ENCODE measurements around the gene CDH4. TPM values are rescaled to one million over a fixed set of nuclear protein-coding genes. Genes with fewer than 3 reads are reported as not detected.

The CDH4 gene
- total RNA-seq, 1 experiment from 2014 or later: 5.3 TPM

DNA sequence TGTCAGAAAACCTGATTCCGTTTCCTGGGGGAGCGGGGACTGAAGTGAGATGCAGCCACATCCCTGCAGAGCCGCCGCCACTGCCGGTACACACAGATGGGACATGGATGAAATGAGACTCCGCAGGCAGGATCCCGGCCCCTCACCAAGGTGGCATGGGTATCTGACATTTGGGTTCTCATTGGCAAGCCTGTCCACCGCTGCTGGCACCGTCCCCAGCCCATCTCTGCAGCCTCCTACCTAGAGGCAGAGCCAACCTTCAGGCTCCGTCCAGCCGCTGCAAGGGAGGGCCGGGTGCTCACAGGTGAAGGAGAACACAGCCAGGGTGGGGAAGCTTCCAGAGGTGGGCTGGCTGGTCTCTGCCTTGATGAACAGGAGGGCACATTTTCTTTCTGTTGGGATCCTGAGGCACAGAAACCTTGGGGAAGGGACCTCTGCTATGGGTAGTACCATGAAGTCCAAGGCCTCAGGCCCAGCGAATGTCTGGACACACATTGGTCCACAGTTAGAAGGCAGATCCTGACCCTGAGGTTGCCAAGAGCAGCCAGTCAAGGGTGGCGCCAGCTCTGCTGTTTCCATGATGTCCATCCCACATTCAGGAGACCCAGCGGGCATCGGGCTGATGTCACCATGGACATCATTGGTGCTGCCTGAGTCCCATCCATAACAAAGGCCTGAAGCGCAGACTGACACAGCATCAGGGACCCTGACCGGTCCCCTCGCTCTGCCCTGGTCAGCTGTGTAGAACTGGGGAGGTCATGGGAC is 636.2 kb downstream of the CDH4 start:
- TF ChIP-seq, protein P1, sequence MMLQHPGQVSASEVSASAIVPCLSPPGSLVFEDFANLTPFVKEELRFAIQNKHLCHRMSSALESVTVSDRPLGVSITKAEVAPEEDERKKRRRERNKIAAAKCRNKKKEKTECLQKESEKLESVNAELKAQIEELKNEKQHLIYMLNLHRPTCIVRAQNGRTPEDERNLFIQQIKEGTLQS (CRISPR knock-in tag; conservative IDR thresholded peaks at IDR 0.05): no peak
- TF ChIP-seq, protein P2, sequence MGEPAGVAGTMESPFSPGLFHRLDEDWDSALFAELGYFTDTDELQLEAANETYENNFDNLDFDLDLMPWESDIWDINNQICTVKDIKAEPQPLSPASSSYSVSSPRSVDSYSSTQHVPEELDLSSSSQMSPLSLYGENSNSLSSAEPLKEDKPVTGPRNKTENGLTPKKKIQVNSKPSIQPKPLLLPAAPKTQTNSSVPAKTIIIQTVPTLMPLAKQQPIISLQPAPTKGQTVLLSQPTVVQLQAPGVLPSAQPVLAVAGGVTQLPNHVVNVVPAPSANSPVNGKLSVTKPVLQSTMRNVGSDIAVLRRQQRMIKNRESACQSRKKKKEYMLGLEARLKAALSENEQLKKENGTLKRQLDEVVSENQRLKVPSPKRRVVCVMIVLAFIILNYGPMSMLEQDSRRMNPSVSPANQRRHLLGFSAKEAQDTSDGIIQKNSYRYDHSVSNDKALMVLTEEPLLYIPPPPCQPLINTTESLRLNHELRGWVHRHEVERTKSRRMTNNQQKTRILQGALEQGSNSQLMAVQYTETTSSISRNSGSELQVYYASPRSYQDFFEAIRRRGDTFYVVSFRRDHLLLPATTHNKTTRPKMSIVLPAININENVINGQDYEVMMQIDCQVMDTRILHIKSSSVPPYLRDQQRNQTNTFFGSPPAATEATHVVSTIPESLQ (CRISPR knock-in tag; IDR thresholded peaks at IDR 0.05): no peak
- no peak overlapping the region for H3K4me3 Mint-ChIP-seq
- no peak for ATAC-seq
- peaks cover 17% of the 10 kb centered on the region for H3K27me3 Mint-ChIP-seq (ENCODE audit: low read depth)
- peaks cover 7% of the 10 kb centered on the region; the same call in 1 of the 2 replicates for H3K36me3 Mint-ChIP-seq
- ChIA-PET POLR2A (no interaction called here), CTCF (interaction anchor here (1.4 to 3.7 kb wide), 2 partner anchors 12 to 35 kb away, joined by 3 to 43 read pairs; no protein-coding TSS in a partner anchor)
- no peak for DNase-seq (ENCODE audit: low spot score)
- no peak overlapping the region for H3K27ac Mint-ChIP-seq
- peaks cover 25% of the 10 kb centered on the region for H3K9me3 Mint-ChIP-seq
- no peaks in the 10 kb centered on the region for H3K4me1 Mint-ChIP-seq

DNA sequence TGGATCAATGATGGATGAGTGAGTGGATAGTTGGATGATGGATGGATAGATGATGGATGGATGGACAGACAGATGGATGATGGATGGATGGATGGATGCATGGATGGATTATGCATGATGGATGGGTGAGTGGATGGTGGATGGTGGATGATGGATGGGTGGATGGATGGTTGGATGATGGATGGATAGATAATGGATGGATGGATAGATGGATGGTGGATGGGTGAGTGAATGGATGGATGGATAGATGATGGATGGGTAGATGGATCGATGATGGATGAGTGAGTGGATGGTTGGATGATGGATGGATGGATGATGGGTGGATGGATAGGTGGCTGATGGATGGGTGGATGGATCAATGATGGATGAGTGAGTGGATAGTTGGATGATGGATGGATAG is 637.6 kb downstream of the CDH4 start:
- H3K27me3 Mint-ChIP-seq (ENCODE audit: low read depth): peaks cover 24% of the 10 kb centered on the region
- H3K9me3 Mint-ChIP-seq: peaks cover 25% of the 10 kb centered on the region
- no peaks in the 10 kb centered on the region for H3K4me1 Mint-ChIP-seq
- ChIA-PET CTCF (no interaction called here), POLR2A (no interaction called here)
- no peak for DNase-seq (ENCODE audit: low spot score)
- peaks cover 7% of the 10 kb centered on the region; the same call in 1 of the 2 replicates for H3K36me3 Mint-ChIP-seq
- no peak for ATAC-seq
- no peak overlapping the region for H3K4me3 Mint-ChIP-seq
- H3K27ac Mint-ChIP-seq: no peak overlapping the region
- TF ChIP-seq ELF4 (CRISPR knock-in tag; IDR thresholded peaks at IDR 0.05; ENCODE audit: low read depth) (no peak), SOX15 (CRISPR knock-in tag; IDR thresholded peaks at IDR 0.05) (no peak), ETV6 (CRISPR knock-in tag; IDR thresholded peaks at IDR 0.05) (no peak), AFF4 (CRISPR knock-in tag; IDR thresholded peaks at IDR 0.05; ENCODE audit: borderline replicate concordance) (no peak), MXD4 (CRISPR knock-in tag; IDR thresholded peaks at IDR 0.05; ENCODE audit: borderline replicate concordance) (no peak), PRDM15 (CRISPR knock-in tag; IDR thresholded peaks at IDR 0.05) (no peak), TEAD4 (CRISPR knock-in tag; IDR thresholded peaks at IDR 0.05) (no peak)
- TF ChIP-seq, protein P3, sequence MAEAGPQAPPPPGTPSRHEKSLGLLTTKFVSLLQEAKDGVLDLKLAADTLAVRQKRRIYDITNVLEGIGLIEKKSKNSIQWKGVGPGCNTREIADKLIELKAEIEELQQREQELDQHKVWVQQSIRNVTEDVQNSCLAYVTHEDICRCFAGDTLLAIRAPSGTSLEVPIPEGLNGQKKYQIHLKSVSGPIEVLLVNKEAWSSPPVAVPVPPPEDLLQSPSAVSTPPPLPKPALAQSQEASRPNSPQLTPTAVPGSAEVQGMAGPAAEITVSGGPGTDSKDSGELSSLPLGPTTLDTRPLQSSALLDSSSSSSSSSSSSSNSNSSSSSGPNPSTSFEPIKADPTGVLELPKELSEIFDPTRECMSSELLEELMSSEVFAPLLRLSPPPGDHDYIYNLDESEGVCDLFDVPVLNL (CRISPR knock-in tag; IDR thresholded peaks at IDR 0.05; ENCODE audit: borderline replicate concordance, low read depth): no peak
- TF ChIP-seq, protein P4, sequence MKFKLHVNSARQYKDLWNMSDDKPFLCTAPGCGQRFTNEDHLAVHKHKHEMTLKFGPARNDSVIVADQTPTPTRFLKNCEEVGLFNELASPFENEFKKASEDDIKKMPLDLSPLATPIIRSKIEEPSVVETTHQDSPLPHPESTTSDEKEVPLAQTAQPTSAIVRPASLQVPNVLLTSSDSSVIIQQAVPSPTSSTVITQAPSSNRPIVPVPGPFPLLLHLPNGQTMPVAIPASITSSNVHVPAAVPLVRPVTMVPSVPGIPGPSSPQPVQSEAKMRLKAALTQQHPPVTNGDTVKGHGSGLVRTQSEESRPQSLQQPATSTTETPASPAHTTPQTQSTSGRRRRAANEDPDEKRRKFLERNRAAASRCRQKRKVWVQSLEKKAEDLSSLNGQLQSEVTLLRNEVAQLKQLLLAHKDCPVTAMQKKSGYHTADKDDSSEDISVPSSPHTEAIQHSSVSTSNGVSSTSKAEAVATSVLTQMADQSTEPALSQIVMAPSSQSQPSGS (CRISPR knock-in tag; IDR thresholded peaks at IDR 0.05; ENCODE audit: borderline replicate concordance, low read depth): no peak
- TF ChIP-seq, protein P5, sequence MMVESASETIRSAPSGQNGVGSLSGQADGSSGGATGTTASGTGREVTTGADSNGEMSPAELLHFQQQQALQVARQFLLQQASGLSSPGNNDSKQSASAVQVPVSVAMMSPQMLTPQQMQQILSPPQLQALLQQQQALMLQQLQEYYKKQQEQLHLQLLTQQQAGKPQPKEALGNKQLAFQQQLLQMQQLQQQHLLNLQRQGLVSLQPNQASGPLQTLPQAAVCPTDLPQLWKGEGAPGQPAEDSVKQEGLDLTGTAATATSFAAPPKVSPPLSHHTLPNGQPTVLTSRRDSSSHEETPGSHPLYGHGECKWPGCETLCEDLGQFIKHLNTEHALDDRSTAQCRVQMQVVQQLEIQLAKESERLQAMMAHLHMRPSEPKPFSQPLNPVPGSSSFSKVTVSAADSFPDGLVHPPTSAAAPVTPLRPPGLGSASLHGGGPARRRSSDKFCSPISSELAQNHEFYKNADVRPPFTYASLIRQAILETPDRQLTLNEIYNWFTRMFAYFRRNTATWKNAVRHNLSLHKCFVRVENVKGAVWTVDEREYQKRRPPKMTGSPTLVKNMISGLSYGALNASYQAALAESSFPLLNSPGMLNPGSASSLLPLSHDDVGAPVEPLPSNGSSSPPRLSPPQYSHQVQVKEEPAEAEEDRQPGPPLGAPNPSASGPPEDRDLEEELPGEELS (CRISPR knock-in tag; IDR thresholded peaks at IDR 0.05): no peak
